Measurements from ENCODE around the gene MAP7.
"Not testable (repeated sequence)": the region's sequence is repeated elsewhere in the genome, so short reads cannot be mapped to it uniquely, and the experiment has no call there.

Gene MAP7

DNA sequence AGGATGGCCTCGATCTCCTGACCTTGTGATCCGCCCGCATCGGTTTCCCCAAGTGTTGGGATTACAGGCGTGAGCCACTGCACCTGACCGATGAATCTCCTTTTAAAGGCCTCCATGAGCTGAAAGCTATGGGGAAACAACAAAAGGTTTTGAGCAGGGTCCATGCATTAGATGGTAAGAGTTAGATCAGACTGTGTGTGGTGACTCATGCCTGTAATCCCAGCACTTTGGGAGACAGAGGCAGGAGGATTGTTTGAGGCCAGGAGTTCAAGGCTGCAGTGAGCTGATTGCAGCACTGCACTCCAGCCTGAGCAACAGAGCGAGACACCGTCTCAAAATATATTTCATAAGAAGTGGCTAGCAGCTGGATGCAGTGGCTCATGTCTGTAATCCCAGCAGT lies 219.6 kb downstream of the MAP7 start:
- DNase-seq, result no peak

DNA sequence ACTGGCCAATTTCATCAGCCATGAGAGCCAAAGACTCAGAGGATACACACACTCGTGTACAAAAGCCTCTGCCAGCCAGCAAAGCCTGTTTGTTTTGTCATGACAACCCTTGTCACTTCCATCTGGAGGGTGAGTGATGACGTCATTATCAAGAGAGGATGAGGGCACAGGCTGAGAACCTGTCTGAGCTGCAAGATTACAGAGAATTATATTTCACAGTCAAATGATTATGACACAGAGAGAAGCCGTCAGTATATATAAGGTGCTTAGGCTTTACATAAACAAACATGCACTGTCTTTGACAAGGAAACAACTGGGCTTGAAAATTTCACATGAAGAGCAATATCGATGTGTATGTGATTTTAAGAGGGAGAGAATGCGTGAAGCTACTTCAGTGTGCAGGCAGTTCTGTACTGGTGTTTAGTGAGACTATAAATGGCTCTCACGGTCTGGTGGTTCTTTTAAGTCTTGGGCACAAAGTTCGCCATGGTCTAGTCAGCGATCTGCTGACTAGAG lies 224.1 kb downstream of the MAP7 start:
- DNase-seq, result peak; percentile 64

DNA sequence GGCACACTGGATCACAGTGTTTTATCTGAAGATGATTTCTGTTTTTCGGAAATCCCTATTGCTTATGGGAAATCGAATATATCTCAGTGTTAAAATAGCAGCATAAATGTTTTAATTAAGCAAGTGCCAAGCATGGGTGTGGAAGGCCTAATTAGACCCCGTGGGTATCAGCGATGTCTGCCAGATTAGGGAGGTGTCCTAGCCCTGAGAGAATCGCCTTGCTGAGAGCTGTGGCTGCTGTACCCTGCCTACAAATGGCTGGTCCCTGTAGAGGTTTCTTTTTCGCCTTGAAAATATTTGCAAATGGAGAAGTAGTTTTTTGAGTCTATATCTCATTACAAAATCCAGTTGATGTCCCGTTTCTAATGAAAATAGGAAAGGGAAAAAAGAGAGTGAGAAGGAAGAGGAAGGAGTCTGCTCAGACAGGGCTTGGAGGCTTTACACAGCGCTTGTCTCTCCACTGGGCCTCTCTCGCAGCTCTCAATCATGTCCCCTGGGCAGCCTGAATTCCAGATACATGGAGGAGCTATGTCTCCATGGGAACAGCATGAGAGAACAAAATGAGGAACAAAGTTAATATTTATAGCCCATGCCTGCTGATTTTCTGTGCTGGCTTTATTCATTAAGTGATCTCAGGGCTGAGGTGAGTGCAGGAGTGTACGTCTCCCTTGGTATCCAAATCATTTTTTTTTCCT lies 225.4 kb downstream of the MAP7 start:
- no peak for DNase-seq

DNA sequence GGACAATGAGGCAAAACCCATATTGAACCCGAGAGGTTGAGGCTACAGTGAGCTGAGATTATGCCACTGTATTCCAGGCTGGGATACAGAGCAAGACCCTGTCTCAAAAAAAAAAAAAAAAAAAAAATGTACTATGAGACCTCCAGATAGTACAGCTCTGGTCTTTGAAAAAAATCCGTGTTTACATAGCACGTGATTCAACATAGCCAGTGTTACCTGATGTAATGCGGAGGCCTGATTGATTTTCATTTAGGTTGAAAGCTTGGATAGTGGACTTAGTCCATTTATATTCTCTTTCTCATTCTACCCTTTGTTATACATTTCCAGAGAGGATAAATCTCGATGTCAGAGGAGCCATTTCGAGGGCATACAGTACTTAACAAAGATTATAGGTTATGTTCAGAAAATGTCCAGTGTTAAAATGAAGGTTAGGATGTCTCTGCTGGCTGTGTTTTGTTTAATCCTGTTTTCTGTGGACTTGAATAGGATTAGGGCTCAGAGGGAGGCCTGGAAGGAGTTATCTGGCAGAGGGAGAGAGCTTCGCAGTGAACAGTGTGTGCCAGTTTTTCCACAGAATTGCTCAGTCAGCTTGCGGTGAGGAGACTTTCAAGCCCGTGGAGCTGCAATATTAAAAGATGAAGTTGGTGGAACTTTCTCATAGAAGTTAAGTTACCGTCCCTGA lies 226.7 kb downstream of the MAP7 start:
- no peak for DNase-seq

DNA sequence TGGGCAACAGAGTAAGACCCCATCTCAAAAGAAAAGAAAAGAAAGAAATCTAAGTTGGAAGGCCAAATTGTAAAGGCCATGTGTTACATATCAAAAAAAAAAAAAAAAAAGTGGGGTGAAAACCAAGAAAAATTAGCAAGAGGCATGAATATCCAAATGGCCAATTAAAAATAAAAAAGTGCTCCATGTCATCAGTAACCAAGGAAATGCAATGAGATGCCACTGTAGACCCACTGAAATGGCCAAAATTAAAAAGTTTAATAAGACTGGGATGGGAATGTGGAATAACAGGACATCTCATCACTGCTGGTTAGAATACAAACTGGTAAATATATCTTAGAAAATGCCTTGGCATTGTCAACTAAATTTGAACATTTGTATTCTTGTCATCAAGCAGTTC lies 230.5 kb downstream of the MAP7 start:
- no peak for DNase-seq

DNA sequence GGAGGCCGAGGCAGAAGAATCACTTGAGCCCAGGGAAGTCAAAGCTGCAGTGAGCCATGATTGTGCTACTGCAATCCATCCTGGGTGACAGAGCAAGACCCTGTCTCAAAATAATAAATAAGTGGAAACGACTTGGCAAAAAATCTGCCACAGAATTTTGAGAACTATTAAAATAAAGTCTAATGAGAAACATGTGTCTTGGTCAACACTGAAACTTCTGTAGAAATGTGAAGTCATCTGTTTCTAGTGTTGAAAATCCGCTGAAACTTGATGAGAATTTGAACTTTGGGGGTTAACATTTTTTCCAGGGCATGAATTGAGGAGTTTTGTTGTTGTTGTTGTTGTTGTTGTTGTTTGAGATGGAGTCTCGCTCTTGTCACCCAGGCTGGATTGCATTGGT lies 231.5 kb downstream of the MAP7 start:
- no peak for DNase-seq

DNA sequence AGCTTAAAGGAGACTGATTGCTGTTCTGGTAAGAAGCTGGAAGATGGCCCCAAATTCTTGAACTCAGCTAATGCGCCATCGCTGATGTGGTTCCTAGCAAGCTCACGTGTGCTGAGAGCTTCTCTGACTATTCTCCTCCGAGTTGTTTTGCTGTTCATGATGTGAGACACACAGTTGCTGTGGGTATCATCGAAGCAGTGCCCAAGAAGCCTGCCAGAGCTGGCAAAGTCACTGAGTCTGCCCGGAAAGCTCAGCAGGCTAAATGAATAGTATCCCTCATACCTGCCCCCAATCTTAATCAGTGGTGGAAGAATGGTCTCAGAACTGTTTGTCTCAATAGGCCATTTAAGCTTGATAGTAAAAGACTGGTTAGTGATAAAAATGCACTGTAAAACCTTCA lies 232.3 kb downstream of the MAP7 start:
- no peak for DNase-seq

DNA sequence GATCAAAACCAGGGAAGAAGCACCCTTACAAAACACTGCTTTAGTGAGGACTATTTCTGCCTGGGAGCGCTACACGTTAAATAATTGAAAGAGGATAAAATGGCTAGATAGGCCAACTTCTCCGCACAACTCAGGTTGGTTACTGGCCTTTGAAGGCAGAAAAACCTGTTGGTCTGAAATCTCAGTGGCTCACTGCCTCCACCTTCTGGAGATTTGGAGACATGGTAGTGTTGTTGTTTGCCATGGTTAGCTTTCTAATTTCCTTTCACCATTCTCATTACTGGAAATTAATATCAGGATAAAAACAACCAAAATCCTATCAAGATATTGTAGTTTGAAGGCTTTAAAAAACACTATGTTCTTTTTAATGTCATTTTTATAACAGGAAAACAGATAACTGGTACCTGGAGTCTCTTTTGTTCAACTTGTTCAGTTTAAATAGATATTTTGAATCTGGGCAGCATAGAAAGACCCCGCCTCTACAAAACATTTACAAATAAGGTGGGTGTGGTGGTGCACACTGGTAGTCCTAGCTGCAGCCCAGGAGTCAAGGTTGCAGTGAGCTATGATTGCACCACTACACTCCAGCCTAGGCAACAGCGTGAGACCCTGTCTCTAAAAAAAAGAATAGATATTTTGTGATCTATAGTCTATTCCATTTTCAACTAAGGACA lies 233.1 kb downstream of the MAP7 start:
- peak; percentile 50 for DNase-seq

DNA sequence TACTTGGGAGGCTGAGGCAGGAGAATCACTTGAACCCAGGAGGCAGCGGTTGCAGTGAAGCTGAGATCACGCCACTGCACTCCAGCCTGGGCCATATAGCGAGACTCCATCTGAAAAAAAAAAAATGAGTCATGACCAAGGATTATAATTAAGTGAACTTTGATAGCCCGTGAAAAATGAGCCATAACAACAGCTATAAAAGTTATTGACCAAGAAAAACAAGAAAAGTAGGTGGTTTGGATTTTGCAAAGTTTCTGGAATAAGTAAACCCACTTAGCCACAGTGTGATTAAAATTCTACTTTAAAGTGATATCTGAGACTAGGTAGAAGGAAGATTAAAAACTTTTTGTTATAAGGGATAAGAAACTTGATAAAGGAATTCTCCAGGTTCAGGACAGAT lies 234.6 kb downstream of the MAP7 start:
- DNase-seq, result no peak

DNA sequence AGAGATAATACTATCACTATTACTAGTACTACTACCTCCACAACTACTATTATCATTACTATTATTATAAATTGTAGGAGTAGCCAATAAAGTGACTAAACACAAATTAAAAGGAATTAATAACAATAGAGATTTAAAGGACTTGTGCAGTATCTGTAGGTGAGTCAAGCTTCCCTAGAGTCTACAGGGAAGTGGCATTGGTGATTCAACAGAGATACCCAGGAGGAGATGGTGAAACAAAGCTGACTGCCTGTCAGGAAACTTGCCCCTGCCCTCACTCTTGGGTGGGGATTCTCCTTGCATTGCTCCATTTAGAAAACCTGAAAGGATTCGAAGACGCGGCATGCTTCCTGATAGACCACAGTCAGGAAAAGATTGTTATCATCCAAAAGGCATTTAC lies 237.2 kb downstream of the MAP7 start:
- no peak for DNase-seq

DNA sequence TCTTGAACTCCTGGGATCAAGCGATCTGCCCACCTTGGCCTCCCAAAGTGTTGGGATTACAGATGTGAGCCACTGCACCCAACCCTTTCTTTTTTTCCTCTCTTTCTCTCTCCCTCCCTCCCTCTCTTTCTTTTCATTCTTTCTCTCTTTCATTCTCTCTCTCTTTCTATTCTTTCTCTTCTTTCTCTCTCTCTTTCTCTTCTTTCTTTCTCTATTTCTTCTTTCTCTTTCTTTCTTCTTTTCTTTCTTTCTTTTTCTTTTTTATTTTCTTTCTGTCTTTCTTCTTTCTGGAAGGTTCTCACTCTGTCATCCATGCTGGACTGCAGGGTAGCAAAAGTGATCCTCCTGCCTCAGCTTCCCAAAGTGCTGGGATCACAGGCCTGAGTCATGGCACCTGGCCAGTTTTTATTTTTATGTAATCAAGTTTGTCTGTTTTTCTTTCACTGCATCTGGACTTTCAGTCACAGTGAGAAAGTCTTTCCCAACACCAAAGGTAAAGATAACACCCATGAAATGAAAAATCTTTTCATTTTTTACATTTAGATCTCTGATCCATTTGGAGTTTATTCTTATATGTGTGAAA lies 240.4 kb downstream of the MAP7 start:
- no peak for DNase-seq

DNA sequence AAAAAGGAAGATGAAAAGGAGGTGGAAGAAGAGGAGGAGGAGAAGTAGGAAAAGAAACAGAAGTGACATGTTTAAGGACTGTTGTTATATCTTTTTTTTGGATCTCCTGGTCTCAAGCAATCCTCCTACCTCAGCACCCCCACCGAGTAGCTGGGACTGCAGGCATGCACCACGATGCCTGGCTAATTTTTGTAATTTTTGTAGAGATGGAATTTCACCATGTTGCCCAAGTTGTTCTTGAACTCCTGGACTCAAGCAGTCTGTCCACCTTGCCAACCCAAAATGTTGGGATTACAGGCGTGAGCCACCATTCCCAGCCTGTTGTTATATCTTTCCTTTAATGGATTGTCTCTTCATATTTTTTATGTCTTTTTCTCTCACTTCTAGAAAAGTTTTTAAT lies 241.1 kb downstream of the MAP7 start:
- no peak for DNase-seq

DNA sequence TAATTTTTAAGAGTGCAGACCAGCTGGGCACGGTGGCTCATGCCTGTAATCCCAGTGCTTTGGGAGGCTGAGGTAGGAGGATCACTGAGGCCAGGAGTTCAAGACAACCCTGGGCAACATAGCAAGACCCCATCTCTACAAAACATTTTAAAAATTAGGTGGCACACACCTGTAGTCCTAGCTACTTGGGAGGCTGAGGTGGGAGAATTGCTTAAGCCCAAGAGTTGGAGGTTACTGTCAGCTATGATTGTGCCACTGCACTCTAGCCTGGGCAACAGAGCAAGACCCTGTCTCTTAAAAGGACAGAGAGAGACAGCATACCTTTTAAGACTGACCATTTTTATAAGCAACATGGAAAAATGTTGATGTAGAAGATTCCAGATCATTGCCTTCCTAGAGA lies 241.8 kb downstream of the MAP7 start:
- not testable (repeated sequence) for DNase-seq

DNA sequence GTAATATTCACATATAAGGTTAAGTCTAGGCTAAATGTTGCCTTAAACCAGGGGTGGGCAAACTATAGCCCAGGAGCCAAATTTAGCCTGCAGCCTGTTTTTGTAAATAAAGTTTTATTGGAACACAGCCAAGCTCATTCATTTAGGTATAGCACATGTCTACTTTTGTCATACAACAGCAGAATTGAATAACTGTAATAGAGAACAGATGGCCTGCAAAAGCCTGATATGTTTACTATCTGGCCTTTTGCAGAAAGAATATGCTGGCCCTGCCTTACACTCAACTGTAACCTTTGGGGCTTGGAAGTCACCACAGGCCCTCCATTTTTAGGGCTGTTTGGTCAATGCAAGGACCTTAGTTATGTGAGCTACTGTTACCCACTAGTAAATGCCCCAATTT lies 242.9 kb downstream of the MAP7 start:
- DNase-seq, result no peak

DNA sequence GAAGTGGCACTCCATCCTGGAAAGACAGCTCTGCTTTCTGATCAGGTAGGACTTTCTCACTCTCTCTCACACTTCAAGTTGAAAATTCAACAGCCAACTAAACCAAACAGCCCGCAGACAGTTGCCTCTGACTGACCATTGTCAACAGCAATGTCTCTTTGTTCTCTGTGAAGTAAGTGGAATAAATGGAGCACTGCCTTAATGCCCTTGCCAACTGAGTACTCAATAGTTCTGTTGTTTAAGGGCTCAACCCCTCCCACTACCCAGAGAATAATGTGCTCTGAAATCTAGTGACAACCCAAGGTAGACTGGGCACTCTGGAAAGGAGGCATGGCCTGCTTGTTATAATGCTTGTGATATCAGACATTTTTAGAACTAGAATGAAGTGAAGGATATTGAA lies 243.8 kb downstream of the MAP7 start:
- DNase-seq, result no peak

DNA sequence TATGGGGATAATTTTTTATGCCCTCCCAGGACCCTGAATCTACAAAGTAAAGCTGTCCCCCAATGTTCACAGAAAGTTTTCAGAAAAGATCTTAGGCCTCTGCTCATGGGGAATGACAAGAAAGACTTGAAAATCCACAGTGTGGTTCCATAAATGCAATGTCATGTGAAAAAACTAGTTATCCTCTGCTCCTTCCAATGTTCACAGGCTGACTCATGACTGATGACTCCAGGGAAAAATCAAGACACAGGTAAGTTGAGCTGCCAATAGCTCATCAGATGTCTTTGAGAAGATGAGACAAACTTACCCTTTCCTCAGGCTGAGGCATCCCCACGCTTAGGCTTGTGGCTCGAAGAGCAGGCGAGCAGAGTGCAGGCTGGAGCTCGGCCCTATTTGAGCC lies 245.8 kb downstream of the MAP7 start:
- DNase-seq, result no peak

DNA sequence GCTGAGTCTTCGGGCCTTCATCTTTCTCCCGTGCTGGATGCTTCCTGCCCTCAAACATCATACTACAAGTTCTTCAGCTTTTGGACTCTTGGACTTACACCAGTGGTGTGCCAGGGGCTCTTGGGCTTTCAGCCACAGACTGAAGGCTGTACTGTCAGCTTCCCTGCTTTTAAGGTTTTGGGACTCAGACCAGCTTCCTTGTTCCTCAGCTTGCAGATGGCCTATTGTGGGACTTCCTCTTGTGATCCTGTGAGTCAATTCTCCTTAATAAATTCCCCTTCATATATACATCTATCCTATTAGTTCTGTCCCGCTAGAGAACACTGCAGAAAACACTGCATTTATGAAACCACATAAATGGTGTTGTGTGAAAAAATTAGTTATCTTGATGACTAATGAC lies 246.7 kb downstream of the MAP7 start:
- no peak for DNase-seq

DNA sequence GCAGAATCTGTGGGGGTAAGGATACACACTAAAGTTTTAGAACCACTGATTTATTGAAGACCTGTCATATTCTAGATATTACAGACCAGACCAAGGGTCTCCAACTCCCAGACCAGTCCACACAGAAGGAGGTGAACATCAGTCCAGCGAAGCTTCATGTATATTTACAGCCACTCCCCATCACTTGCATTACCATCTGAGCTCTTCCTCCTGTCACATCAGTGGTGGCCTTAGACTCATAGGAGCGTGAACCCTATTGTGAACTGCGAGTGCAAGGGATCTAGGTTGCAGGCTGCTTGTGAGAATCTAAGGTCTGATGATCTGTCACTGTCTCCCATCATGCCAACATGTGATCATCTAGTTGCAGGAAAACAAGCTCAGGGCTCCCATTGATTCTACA lies 255.6 kb downstream of the MAP7 start:
- no peak for DNase-seq
